Measurements from ENCODE around the gene ACMSD. TPM values are rescaled to one million over a fixed set of nuclear protein-coding genes. Genes with fewer than 3 reads are reported as not detected.

Gene ACMSD
- total and polyA plus RNA-seq, 2 experiments from 2014 or later, result 0.46 TPM; not detected in 1

DNA sequence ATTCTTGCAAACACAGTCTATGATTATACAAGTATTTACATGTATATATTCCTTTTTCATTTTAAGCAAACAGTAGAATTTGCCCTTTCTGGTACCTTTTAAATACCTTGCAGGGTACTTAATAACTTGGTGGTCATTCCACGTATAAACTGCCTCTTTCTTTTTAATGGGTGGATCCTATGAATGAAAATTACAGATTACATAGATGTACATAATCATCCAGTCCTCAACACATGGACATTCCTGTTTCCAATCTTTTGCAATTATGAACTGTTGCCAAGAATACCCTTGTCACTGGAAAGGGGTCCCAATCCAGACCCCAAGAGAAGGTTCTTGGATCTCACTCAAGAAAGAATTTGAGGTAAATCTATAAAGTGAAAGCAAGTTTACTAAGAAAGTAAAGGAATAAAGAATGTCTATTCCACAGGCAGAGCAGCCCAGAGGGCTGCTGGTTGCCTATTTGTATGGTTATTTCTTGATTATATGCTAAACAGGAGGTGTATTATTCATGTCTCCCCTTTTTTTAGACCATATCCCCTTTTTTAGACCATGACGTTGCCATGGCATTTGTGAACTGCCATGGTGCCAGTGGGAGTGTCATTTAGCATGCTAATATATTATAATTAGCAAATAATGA, 72.5 kb downstream of the ACMSD start:
- TF ChIP-seq, protein P1, sequence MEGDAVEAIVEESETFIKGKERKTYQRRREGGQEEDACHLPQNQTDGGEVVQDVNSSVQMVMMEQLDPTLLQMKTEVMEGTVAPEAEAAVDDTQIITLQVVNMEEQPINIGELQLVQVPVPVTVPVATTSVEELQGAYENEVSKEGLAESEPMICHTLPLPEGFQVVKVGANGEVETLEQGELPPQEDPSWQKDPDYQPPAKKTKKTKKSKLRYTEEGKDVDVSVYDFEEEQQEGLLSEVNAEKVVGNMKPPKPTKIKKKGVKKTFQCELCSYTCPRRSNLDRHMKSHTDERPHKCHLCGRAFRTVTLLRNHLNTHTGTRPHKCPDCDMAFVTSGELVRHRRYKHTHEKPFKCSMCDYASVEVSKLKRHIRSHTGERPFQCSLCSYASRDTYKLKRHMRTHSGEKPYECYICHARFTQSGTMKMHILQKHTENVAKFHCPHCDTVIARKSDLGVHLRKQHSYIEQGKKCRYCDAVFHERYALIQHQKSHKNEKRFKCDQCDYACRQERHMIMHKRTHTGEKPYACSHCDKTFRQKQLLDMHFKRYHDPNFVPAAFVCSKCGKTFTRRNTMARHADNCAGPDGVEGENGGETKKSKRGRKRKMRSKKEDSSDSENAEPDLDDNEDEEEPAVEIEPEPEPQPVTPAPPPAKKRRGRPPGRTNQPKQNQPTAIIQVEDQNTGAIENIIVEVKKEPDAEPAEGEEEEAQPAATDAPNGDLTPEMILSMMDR (IDR thresholded peaks at IDR 0.05; ENCODE audit: low read depth, low read length), result no peak
- Histone ChIP-seq H3K4me1 (ENCODE audit: low read depth) (no peaks in the 10 kb centered on the region), H3K27ac (no peak overlapping the region)

DNA sequence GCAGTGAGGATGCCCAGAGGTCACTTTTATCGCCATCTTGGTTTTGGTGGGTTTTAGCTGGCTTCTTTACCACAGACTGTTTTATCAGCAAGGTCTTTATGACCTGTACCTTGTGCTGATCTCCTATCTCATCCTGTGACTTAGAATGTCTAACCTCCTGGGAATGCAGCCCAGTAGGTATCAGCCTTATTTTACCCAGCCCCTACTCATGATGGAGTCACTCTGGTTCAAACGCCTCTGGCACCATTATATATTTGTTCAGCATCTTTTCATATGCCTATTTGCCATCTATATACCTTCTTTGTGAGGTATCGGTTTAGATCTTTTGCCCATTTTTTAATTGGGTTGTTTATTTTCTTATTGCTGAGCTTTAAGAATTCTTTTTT, 73.0 kb downstream of the ACMSD start:
- no peaks in the 10 kb centered on the region for H3K4me1 ChIP-seq (ENCODE audit: low read depth)
- no peak overlapping the region for H3K27ac ChIP-seq
- H3K9me3 ChIP-seq (ENCODE audit: low read depth), result no peaks in the 10 kb centered on the region
- H3K36me3 ChIP-seq, result no peaks in the 10 kb centered on the region
- TF ChIP-seq, protein P1 (IDR thresholded peaks at IDR 0.05; ENCODE audit: low read depth, low read length), result no peak
- no peak overlapping the region for H3K4me3 ChIP-seq
- DNase-seq (ENCODE audit: low read depth in 1 of 2, low spot score in 1 of 2), result no peak
- no peaks in the 10 kb centered on the region for H3K27me3 ChIP-seq

More for the DNA sequence above, 72.5 kb downstream of the ACMSD start:
- Histone ChIP-seq H3K9me3 (ENCODE audit: low read depth) (no peaks in the 10 kb centered on the region), H3K4me3 (no peak overlapping the region), H3K36me3 (no peaks in the 10 kb centered on the region), H3K27me3 (no peaks in the 10 kb centered on the region)
- DNase-seq (ENCODE audit: low read depth in 1 of 2, low spot score in 1 of 2), result no peak

DNA sequence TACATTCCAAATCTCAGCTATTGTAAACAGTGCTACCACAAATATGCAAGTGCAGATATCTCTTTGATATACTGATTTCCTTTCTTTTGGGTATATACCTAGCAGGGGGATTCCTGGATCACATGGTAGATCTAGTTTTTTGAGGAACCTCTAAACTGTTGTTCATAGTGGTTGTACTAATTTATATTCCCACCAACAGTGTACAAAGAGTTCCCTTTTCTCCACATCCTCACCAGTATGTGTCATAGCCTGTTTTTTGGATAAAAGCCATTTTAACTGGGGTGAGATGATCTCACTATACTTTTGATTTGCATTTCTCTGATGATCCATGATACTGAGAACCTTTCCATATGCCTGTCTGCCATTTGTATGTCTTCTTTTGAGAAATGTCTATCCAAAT, 73.9 kb downstream of the ACMSD start:
- no peaks in the 10 kb centered on the region for H3K27me3 ChIP-seq
- no peaks in the 10 kb centered on the region for H3K36me3 ChIP-seq
- no peaks in the 10 kb centered on the region for H3K9me3 ChIP-seq (ENCODE audit: low read depth)
- TF ChIP-seq, protein P1 (IDR thresholded peaks at IDR 0.05; ENCODE audit: low read depth, low read length), result no peak
- no peak overlapping the region for H3K4me3 ChIP-seq
- no peaks in the 10 kb centered on the region for H3K4me1 ChIP-seq (ENCODE audit: low read depth)
- H3K27ac ChIP-seq, result no peak overlapping the region
- peak in 1 of 2 donors; percentile 15 for DNase-seq (ENCODE audit: low read depth in 1 of 2, low spot score in 1 of 2)

DNA sequence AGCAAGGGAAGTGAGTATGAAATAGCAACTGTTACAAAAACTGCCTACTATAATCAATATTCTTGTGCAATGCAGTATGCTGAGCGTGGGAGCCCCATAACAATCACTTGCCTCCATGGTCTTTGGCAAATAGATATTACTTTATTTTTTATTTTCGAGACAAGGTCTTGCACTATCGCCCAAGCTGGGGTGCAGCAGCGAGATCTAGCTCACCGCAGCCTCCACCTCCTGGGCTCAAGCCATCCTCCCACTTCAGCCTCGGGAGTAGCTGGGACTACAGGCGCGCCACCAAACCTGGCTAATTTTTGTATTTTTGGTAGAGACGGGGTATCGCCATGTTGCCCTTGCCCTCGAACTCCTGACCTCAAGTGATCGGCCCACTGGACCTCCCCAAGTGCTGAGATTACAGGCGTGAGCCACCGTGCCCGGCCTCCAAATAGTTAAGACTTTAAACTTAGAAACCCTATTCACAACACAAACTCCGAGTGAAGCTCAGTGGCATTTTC, 79.0 kb downstream of the ACMSD start:
- TF ChIP-seq, protein P1 (IDR thresholded peaks at IDR 0.05; ENCODE audit: low read depth, low read length), result no peak
- H3K4me3 ChIP-seq, result peak overlapping the region; percentile 72
- peak overlapping the region; percentile 99 for H3K27ac ChIP-seq
- no peaks in the 10 kb centered on the region for H3K9me3 ChIP-seq (ENCODE audit: low read depth)
- H3K36me3 ChIP-seq, result no peaks in the 10 kb centered on the region
- DNase-seq (ENCODE audit: low read depth in 1 of 2, low spot score in 1 of 2), result no peak
- H3K27me3 ChIP-seq, result no peaks in the 10 kb centered on the region
- peaks cover 18% of the 10 kb centered on the region for H3K4me1 ChIP-seq (ENCODE audit: low read depth)

DNA sequence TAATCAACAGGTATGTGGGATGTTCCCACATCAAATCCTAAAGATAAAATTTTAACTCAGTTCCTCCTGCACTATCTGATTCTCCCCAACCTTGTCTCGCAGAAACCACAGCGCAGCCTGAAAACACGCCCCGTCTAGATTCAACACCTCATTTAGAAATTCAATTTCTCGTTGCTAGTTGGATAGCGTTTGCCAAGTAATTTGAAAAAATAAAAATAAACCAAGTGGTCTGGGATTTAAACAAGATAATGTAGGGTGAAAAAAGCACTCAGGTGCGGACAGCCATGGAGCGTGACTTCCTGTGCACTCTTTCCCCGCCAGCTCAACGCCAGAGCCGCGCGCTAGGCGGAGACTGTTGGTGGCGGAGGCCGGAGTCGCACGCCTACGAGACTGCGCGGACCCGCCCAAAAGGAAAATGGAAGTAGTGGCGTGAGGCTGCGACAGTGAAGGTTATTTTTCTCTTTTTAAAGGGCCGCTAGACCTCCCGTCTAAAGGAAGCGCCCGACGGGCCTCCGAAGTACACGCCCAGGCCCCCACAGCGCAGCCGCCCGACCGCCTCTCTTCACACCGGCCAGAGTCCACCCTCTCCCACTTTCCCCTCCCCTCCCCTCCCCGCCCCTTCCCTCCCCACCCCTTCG, 79.6 kb downstream of the ACMSD start:
- TF ChIP-seq, protein P1 (IDR thresholded peaks at IDR 0.05; ENCODE audit: low read depth, low read length), result peak; percentile 33
- DNase-seq (ENCODE audit: low read depth in 1 of 2, low spot score in 1 of 2), result no peak

More for the DNA sequence above, 79.6 kb downstream of the ACMSD start:
- Histone ChIP-seq H3K36me3 (no peaks in the 10 kb centered on the region), H3K27me3 (no peaks in the 10 kb centered on the region), H3K4me1 (ENCODE audit: low read depth) (peaks cover 18% of the 10 kb centered on the region), H3K27ac (peak overlapping the region; percentile 99), H3K4me3 (peak overlapping the region; percentile 72), H3K9me3 (ENCODE audit: low read depth) (no peaks in the 10 kb centered on the region)
